IMR-90 (cell line): ENCODE data around the gene CACNA2D4. TPM values are rescaled to one million over a fixed set of nuclear protein-coding genes. Genes with fewer than 3 reads are reported as not detected.

Experiments used
- ATAC-seq: fragments of 200-7000 bp; cut with Tn5 transposase; 2 replicates; pipeline ENCODE4 v1.9.1; 2020; ENCODE audit warnings: low read depth, mild to moderate bottlenecking, moderate library complexity
- BruUV-seq: library from RNA; stranded (reverse); fragments of 400-500 nt; replicated peaks from 2 replicates; lab custom pipeline; 2021; lab: Mats Ljungman, UMichigan
- CTCF ChIA-PET: fragments of 300-600 bp; formaldehyde crosslinking; extraction: SDS; loops from one replicate; lab custom pipeline; 2021; ENCODE audit warnings: antibody characterized with exemption; lab: Yijun Ruan, JAX
- POLR2A ChIA-PET: fragments of 300-600 bp; sonication (Branson Sonifier 250); formaldehyde crosslinking; loops from one replicate; lab custom pipeline; 2022; ENCODE audit warnings: antibody characterized with exemption; ENCODE audit not compliant: unreplicated experiment; lab: Charles Lee
- DNase-seq: peaks from one replicate; pipeline ENCODE4 v3.0.0; 2013
- H2AFZ ChIP-seq: replicated peaks from 2 replicates; pipeline ENCODE3; 2013; ENCODE audit warnings: low read length, mild to moderate bottlenecking; ENCODE audit not compliant: poor library complexity
- H2AK5ac ChIP-seq: 2 replicates; pipeline ENCODE4 v1.6.1; 2013; ENCODE audit warnings: low read depth, low read length, inconsistent platforms
- H2AK9ac ChIP-seq: replicated peaks from 2 replicates; pipeline ENCODE3; 2013; ENCODE audit warnings: mild to moderate bottlenecking, low read depth, low read length, moderate library complexity; ENCODE audit not compliant: poor library complexity
- H2BK120ac ChIP-seq: 2 replicates; pipeline ENCODE4 v1.6.1; 2013; ENCODE audit warnings: low read depth, low read length, inconsistent platforms
- H2BK15ac ChIP-seq: 3 replicates; pipeline ENCODE4 v1.6.1; 2013; ENCODE audit warnings: low read depth, low read length, inconsistent platforms
- H2BK20ac ChIP-seq: 2 replicates; pipeline ENCODE4 v1.6.1; 2013; ENCODE audit warnings: low read depth, mild to moderate bottlenecking, inconsistent platforms, low read length, moderate library complexity
- H2BK5ac ChIP-seq: 2 replicates; pipeline ENCODE4 v1.6.1; 2013; ENCODE audit warnings: mild to moderate bottlenecking, low read depth, low read length, inconsistent platforms; ENCODE audit not compliant: poor library complexity, severe bottlenecking
- H3K14ac ChIP-seq: replicated peaks from 2 replicates; pipeline ENCODE4 v1.6.1; 2013; ENCODE audit warnings: low read depth, low read length, inconsistent platforms
- H3K18ac ChIP-seq: 2 replicates; pipeline ENCODE4 v1.6.1; 2013; ENCODE audit warnings: low read depth, low read length, control low read depth
- H3K23ac ChIP-seq: 2 replicates; pipeline ENCODE4 v1.6.1; 2013; ENCODE audit warnings: low read depth, low read length, inconsistent platforms
- H3K27ac ChIP-seq: 2 replicates; pipeline ENCODE4 v1.5.1; 2013; ENCODE audit warnings: mild to moderate bottlenecking, control low read depth, low read length; ENCODE audit not compliant: insufficient read depth
- H3K27me3 ChIP-seq: 2 replicates; pipeline ENCODE4 v1.6.1; 2013; ENCODE audit warnings: low read length; ENCODE audit not compliant: control insufficient read depth, insufficient read depth
- H3K36me3 ChIP-seq: 2 replicates; pipeline ENCODE4 v1.6.1; 2013; ENCODE audit warnings: low read length, mixed read lengths; ENCODE audit not compliant: control insufficient read depth, insufficient read depth
- H3K4ac ChIP-seq: 2 replicates; pipeline ENCODE4 v1.6.1; 2013; ENCODE audit warnings: low read depth, low read length, inconsistent platforms
- H3K4me1 ChIP-seq: 2 replicates; pipeline ENCODE4 v1.6.1; 2013; ENCODE audit warnings: low read length, mixed read lengths; ENCODE audit not compliant: control insufficient read depth, insufficient read depth
- H3K4me2 ChIP-seq: 2 replicates; pipeline ENCODE4 v1.6.1; 2013; ENCODE audit warnings: low read depth, mild to moderate bottlenecking, control low read depth, low read length, moderate library complexity
- H3K4me3 ChIP-seq: 2 replicates; pipeline ENCODE4 v1.5.1; 2013; ENCODE audit warnings: low read depth, mild to moderate bottlenecking, control low read depth, low read length, moderate library complexity; ENCODE audit not compliant: insufficient read depth
- H3K56ac ChIP-seq: 2 replicates; pipeline ENCODE4 v1.6.1; 2013; ENCODE audit warnings: low read length, inconsistent platforms; ENCODE audit not compliant: insufficient read depth; ENCODE audit errors: extremely low read depth
- H3K79me1 ChIP-seq, 2 experiments: 2 replicates each; pipeline ENCODE4 v1.6.1; 2013; ENCODE audit warnings: low read length in 2 of 2, inconsistent platforms in 1 of 2, low read depth in 1 of 2
- H3K9ac ChIP-seq: 2 replicates; pipeline ENCODE4 v1.6.1; 2013; ENCODE audit warnings: low read depth, low read length, control low read depth
- H3K9me1 ChIP-seq: 2 replicates; pipeline ENCODE4 v1.6.1; 2013; ENCODE audit warnings: low read length, inconsistent platforms; ENCODE audit not compliant: insufficient read depth
- H3K9me3 ChIP-seq: 2 replicates; pipeline ENCODE4 v1.6.1; 2013; ENCODE audit warnings: low read length; ENCODE audit not compliant: control insufficient read depth, insufficient read depth
- H4K20me1 ChIP-seq: 2 replicates; pipeline ENCODE4 v1.6.1; 2013; ENCODE audit warnings: low read length, inconsistent platforms; ENCODE audit not compliant: insufficient read depth
- H4K5ac ChIP-seq: 2 replicates; pipeline ENCODE4 v1.6.1; 2013; ENCODE audit warnings: mild to moderate bottlenecking, low read depth, low read length, control low read depth
- H4K8ac ChIP-seq, 2 experiments: 2 replicates each; pipeline ENCODE4 v1.6.1; 2013; ENCODE audit warnings: low read depth in 2 of 2, low read length in 2 of 2, control low read depth in 1 of 2, inconsistent platforms in 1 of 2
- H4K91ac ChIP-seq: 2 replicates; pipeline ENCODE4 v1.6.1; 2013; ENCODE audit warnings: low read depth, low read length, inconsistent platforms; ENCODE audit not compliant: insufficient read depth
- BHLHE40 ChIP-seq: fragments of 150-350 bp; IDR thresholded peaks from 2 replicates; pipeline ENCODE4 v1.6.1; 2016; ENCODE audit warnings: mild to moderate bottlenecking, low read depth, low read length
- CEBPB ChIP-seq: IDR thresholded peaks from 2 replicates; pipeline ENCODE4 v1.6.1; 2012; ENCODE audit warnings: low read depth, low read length, improper control_type of control experiment
- CHD1 ChIP-seq: IDR thresholded peaks from 2 replicates; pipeline ENCODE4 v1.6.1; 2012; ENCODE audit warnings: low read depth, low read length, improper control_type of control experiment
- CTCF ChIP-seq: conservative IDR thresholded peaks from 2 replicates; pipeline ENCODE4 v1.5.1; 2012; ENCODE audit warnings: mild to moderate bottlenecking, low read depth, low read length, improper control_type of control experiment
- ELK1 ChIP-seq: fragments of 150-350 bp; IDR thresholded peaks from 2 replicates; pipeline ENCODE4 v1.6.1; 2016; ENCODE audit warnings: low read depth, mild to moderate bottlenecking, low read length, moderate library complexity, borderline replicate concordance
- FOS ChIP-seq: fragments of 150-350 bp; IDR thresholded peaks from 2 replicates; pipeline ENCODE4 v1.6.1; 2016; ENCODE audit warnings: low read depth, low read length
- MAFK ChIP-seq: IDR thresholded peaks from 2 replicates; pipeline ENCODE4 v1.6.1; 2012; ENCODE audit warnings: low read depth, low read length, improper control_type of control experiment
- MAZ ChIP-seq: IDR thresholded peaks from 2 replicates; pipeline ENCODE4 v1.6.1; 2012; ENCODE audit warnings: low read depth, mild to moderate bottlenecking, low read length, improper control_type of control experiment, moderate library complexity, borderline replicate concordance
- MXI1 ChIP-seq: IDR thresholded peaks from 2 replicates; pipeline ENCODE4 v1.6.1; 2012; ENCODE audit warnings: low read depth, mild to moderate bottlenecking, low read length, moderate library complexity, borderline replicate concordance
- NFE2L2 ChIP-seq: fragments of 150-350 bp; IDR thresholded peaks from 2 replicates; pipeline ENCODE4 v1.6.1; 2016; ENCODE audit warnings: low read depth, mild to moderate bottlenecking, low read length
- POLR2A ChIP-seq: IDR thresholded peaks from 2 replicates; pipeline ENCODE4 v1.6.1; 2012; ENCODE audit warnings: mild to moderate bottlenecking, low read depth, low read length
- RAD21 ChIP-seq: IDR thresholded peaks from 2 replicates; pipeline ENCODE4 v1.6.1; 2012; ENCODE audit warnings: low read length, improper control_type of control experiment
- RCOR1 ChIP-seq: IDR thresholded peaks from 2 replicates; pipeline ENCODE4 v1.6.1; 2012; ENCODE audit warnings: mild to moderate bottlenecking, low read length, improper control_type of control experiment; ENCODE audit not compliant: insufficient replicate concordance
- RFX5 ChIP-seq: IDR thresholded peaks from 2 replicates; pipeline ENCODE4 v1.8.0; 2012; ENCODE audit warnings: low read depth, mild to moderate bottlenecking, low read length, moderate library complexity
- SMC3 ChIP-seq: fragments of 150-350 bp; IDR thresholded peaks from 2 replicates; pipeline ENCODE4 v1.6.1; 2016; ENCODE audit warnings: low read depth, mild to moderate bottlenecking, antibody characterized with exemption, low read length, moderate library complexity
- USF2 ChIP-seq: fragments of 150-350 bp; IDR thresholded peaks from 2 replicates; pipeline ENCODE4 v1.6.1; 2017; ENCODE audit warnings: mild to moderate bottlenecking, antibody characterized with exemption, low read length, low read depth
- WGBS, 2 experiments: methylation state at CpG; one replicate each; pipeline versions ENCODE4 v1.1.5 to v1.1.7; 2013; ENCODE audit warnings: missing lambda C conversion rate in 2 of 2; ENCODE audit not compliant: insufficient read length in 1 of 2; ENCODE audit errors: extremely low coverage in 2 of 2; 5-methylcytosine and 5-hydroxymethylcytosine counted together
- dilution Hi-C: fragments of 300-500 bp; cut with HindIII; formaldehyde crosslinking; loops from one replicate; pipeline ENCODE4 v1.14.3; 2018; ENCODE audit warnings: low sequenced_read_pairs; ENCODE audit not compliant: unreplicated experiment
- in situ Hi-C: fragments of 300-500 bp; cut with MboI; formaldehyde crosslinking; loops from 3 replicates; pipeline ENCODE4 v1.14.3; 2019; ENCODE audit warnings: low sequenced_read_pairs, inconsistent platforms, mixed read lengths
- intact Hi-C: fragments of 100-400 bp; cut with micrococcal nuclease; formaldehyde crosslinking; loops from 2 replicates; pipeline ENCODE4 v1.10.0; 2022
- polyA plus RNA-seq, 3 experiments: library from polyadenylated mRNA; depleted of rRNA; stranded (reverse); fragments of >200 nt; gene quantifications; 2 replicates each; pipeline ENCODE4 v1.2.3, GENCODE V29; 2012; ENCODE audit warnings: low replicate concordance in 1 of 3
- total RNA-seq: library from RNA; depleted of rRNA; stranded (reverse); fragments of >200 nt; gene quantifications from 2 replicates; pipeline ENCODE4 v1.2.3, GENCODE V29; 2012

CACNA2D4 gene
- total and polyA plus RNA-seq, 2 of the 4 experiments (the other 2 are of a cell fraction): 0.18 to 0.22 TPM

- Histone ChIP-seq H3K56ac (no peak overlapping the region), H2AFZ (no peak overlapping the region), H3K4me3 (no peak overlapping the region), H4K20me1 (no peaks in the 10 kb centered on the region; the same call in 1 of the 2 replicates), H3K4me2 (no peak overlapping the region), H3K36me3 (no peaks in the 10 kb centered on the region), H3K4me1 (no peaks in the 10 kb centered on the region), H4K91ac (no peak overlapping the region), H3K9me3 (no peaks in the 10 kb centered on the region), H3K79me1 (no peaks in the 10 kb centered on the region), H3K27me3 (peaks cover 60% of the 10 kb centered on the region), H3K4ac (no peak overlapping the region), H3K23ac (no peak overlapping the region), H2BK5ac (no peak overlapping the region), H3K14ac (no peak overlapping the region), H4K5ac (no peak overlapping the region), H3K27ac (no peak overlapping the region), H2AK5ac (no peak overlapping the region), H4K8ac (no peak overlapping the region), H3K9me1 (no peaks in the 10 kb centered on the region), H3K18ac (no peak overlapping the region), H3K9ac (no peak overlapping the region), H2BK120ac (no peak overlapping the region), H2BK20ac (no peak overlapping the region), H2AK9ac (no peak overlapping the region), H2BK15ac (no peak overlapping the region)
- no TSS peak for BruUV-seq
- no peak for DNase-seq
- intact Hi-C loops: no loop called here
- dilution Hi-C loops: no loop called here
- CTCF ChIA-PET: interaction anchor here (0.5 to 0.7 kb wide), 2 partner anchors 632 to 913 kb away, joined by 3 read pairs; no protein-coding TSS in a partner anchor
- in situ Hi-C loops: no loop called here
- POLR2A ChIA-PET: no interaction called here
- ATAC-seq: no peak
- TF ChIP-seq NFE2L2 (no peak), MXI1 (no peak), SMC3 (no peak), RCOR1 (no peak), MAFK (no peak), ELK1 (no peak), CEBPB (no peak), MAZ (no peak), CTCF (no peak), USF2 (no peak), RAD21 (no peak), CHD1 (no peak), BHLHE40 (no peak), FOS (no peak), RFX5 (no peak), POLR2A (no peak)
- WGBS, 2 experiments: 90% methylated on average over 2 of the region's 11 CpGs; no CpG with 5 or more reads in 1 of the 2 experiments
Measured at GRCh38 chr12:1829306-1829900, 89.0 kb downstream of the CACNA2D4 start.
